Measurements from ENCODE around the gene RNF19B.

The RNF19B gene

GRCh38 chr1:32985226-32985625 lies 20.6 kb upstream of the RNF19B start:
- no peak overlapping the region for H3K4me3 ChIP-seq (ENCODE audit: low read length)
- no peak for TF ChIP-seq CTCF (conservative IDR thresholded peaks at IDR 0.05; ENCODE audit: low read depth, low read length)
- no peak for DNase-seq (ENCODE audit: low read depth)

GRCh38 chr1:32984455-32985171 lies 20.0 kb upstream of the RNF19B start:
- no peak for DNase-seq (ENCODE audit: low read depth)
- TF ChIP-seq CTCF (conservative IDR thresholded peaks at IDR 0.05; ENCODE audit: low read depth, low read length), result no peak
- no peak overlapping the region for H3K4me3 ChIP-seq (ENCODE audit: low read length)

GRCh38 chr1:32984090-32984454 lies 19.5 kb upstream of the RNF19B start:
- TF ChIP-seq CTCF (conservative IDR thresholded peaks at IDR 0.05; ENCODE audit: low read depth, low read length), result no peak
- H3K4me3 ChIP-seq (ENCODE audit: low read length), result no peak overlapping the region
- DNase-seq (ENCODE audit: low read depth), result no peak

- DNase-seq (ENCODE audit: low read depth), result no peak
- no peak for TF ChIP-seq CTCF (conservative IDR thresholded peaks at IDR 0.05; ENCODE audit: low read depth, low read length)
- H3K4me3 ChIP-seq (ENCODE audit: low read length), result no peak overlapping the region
Observed at GRCh38 chr1:32983020-32983419, 18.4 kb upstream of the RNF19B start.

GRCh38 chr1:32981003-32981901 lies 16.6 kb upstream of the RNF19B start:
- H3K4me3 ChIP-seq (ENCODE audit: low read length), result no peak overlapping the region
- TF ChIP-seq CTCF (conservative IDR thresholded peaks at IDR 0.05; ENCODE audit: low read depth, low read length), result no peak
- no peak for DNase-seq (ENCODE audit: low read depth)

- DNase-seq (ENCODE audit: low read depth), result no peak
- no peak overlapping the region for H3K4me3 ChIP-seq (ENCODE audit: low read length)
- no peak for TF ChIP-seq CTCF (conservative IDR thresholded peaks at IDR 0.05; ENCODE audit: low read depth, low read length)
Observed at GRCh38 chr1:32980080-32980479, 15.5 kb upstream of the RNF19B start.
